Ovary (tissue), 9 donors: ENCODE data around the gene SCD. TPM values are rescaled to one million over a fixed set of nuclear protein-coding genes. Genes with fewer than 3 reads are reported as not detected.

ENCODE experiments used
- DNase-seq, 5 donors: peaks; one replicate each; pipeline ENCODE4 v3.0.0-alpha.2; 2019 to 2020
- H3K27ac ChIP-seq, 2 donors: fragments of 200-600 bp; one replicate each; pipeline versions ENCODE4 v1.5.1 to v1.8.0; 2019 to 2022
- H3K27me3 ChIP-seq: fragments of 200-600 bp; one replicate; pipeline ENCODE4 v1.8.0; 2022
- H3K36me3 ChIP-seq: fragments of 200-600 bp; sonication (generic); one replicate; pipeline ENCODE4 v1.5.1; 2019
- H3K4me1 ChIP-seq: one replicate; pipeline ENCODE4 v1.8.1; 2013; ENCODE audit warnings: mild to moderate bottlenecking, moderate library complexity; ENCODE audit not compliant: insufficient read depth
- H3K4me3 ChIP-seq: fragments of 200-600 bp; sonication (generic); one replicate; pipeline ENCODE4 v1.5.1; 2017
- H3K9me3 ChIP-seq, 2 donors: fragments of 200-600 bp in 1 of 2; sonication (generic) in 1 of 2; one replicate each; pipeline versions ENCODE4 v1.5.1 to v1.8.1; 2013 to 2019; ENCODE audit warnings: mild to moderate bottlenecking in 1 of 2, moderate library complexity in 1 of 2
- EP300 ChIP-seq: sonication (generic); formaldehyde crosslinking; IDR thresholded peaks from one replicate; pipeline ENCODE4 v1.6.1; 2017; ENCODE audit warnings: antibody characterized with exemption
- POLR2A ChIP-seq: fragments of 450-650 bp; IDR thresholded peaks from one replicate; pipeline ENCODE4 v1.6.1; 2017; ENCODE audit warnings: antibody characterized with exemption, mild to moderate bottlenecking, moderate library complexity
- WGBS, 3 donors: extraction: QIAGEN DNeasy Blood & Tissue Kit in 1 of 3; methylation state at CpG; one replicate each; pipeline versions ENCODE4 v1.1.5 to v1.1.7; 2013 to 2017; 5-methylcytosine and 5-hydroxymethylcytosine counted together
- intact Hi-C, 4 donors: fragments of 100-400 bp; cut with DNase I; formaldehyde crosslinking; loops; one replicate each; pipeline versions ENCODE4 v1.11.0 to v1.15.1; 2022 to 2023
- polyA plus RNA-seq, 2 donors: library from polyadenylated mRNA; stranded (reverse); fragments of 200-250 nt in 1 of 2; fragments of 350-450 nt in 1 of 2; fragmentation: Illumina TruSeq in 1 of 2; extraction: RNeasy Lipid Tissue Mini Kit (QIAGEN cat#74804) in 1 of 2; gene quantifications; one replicate each; pipeline ENCODE4 v1.2.3, GENCODE V29; 2013 to 2014
- total RNA-seq, 7 donors: library from RNA; depleted of rRNA in 2 of 7; stranded (reverse); fragments of >200 nt in 2 of 7; fragmentation: NEBNext Ultra II Directional in 3 of 7; extraction: Animal tissue kit (Norgen Biotek cat#: 25700) in 3 of 7; gene quantifications; one replicate each; pipeline versions ENCODE4 v1.1.0 to v1.2.4, GENCODE V29; 2016 to 2023
- TF ChIP-seq, protein P1 (sequence below), 3 donors: fragments of 450-650 bp in 2 of 3; fragments of 200-600 bp in 1 of 3; IDR thresholded peaks; one replicate each; pipeline versions ENCODE4 v1.5.1 to v1.8.0; 2016 to 2022; ENCODE audit warnings: antibody characterized with exemption in 3 of 3, mild to moderate bottlenecking in 1 of 3
- donor health status: DM: no; HTN: no; CAD: no; lungs with moderate emphysema.
- donor health status: DM: no; HTN: no; CAD: no.
- donor health status: Bipolar disorder and iron deficiency.
- donor health status: DM: yes; HTN: yes; CAD: no.
- donor health status: DM: no; HTN: no; CAD: no.
- donor health status: DM: yes; HTN: yes; CAD: no.

SCD gene
- total and polyA plus RNA-seq, 9 donors: 21.1 to 302 (median 72.7) TPM

GRCh38 chr10:100377830-100378229 is 30.8 kb downstream of the SCD start:
- TF ChIP-seq EP300: no peak
- TF ChIP-seq, protein P1, sequence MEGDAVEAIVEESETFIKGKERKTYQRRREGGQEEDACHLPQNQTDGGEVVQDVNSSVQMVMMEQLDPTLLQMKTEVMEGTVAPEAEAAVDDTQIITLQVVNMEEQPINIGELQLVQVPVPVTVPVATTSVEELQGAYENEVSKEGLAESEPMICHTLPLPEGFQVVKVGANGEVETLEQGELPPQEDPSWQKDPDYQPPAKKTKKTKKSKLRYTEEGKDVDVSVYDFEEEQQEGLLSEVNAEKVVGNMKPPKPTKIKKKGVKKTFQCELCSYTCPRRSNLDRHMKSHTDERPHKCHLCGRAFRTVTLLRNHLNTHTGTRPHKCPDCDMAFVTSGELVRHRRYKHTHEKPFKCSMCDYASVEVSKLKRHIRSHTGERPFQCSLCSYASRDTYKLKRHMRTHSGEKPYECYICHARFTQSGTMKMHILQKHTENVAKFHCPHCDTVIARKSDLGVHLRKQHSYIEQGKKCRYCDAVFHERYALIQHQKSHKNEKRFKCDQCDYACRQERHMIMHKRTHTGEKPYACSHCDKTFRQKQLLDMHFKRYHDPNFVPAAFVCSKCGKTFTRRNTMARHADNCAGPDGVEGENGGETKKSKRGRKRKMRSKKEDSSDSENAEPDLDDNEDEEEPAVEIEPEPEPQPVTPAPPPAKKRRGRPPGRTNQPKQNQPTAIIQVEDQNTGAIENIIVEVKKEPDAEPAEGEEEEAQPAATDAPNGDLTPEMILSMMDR (IDR thresholded peaks at IDR 0.05): no peak
- TF ChIP-seq POLR2A: no peak
- Histone ChIP-seq H3K4me3 (no peak overlapping the region), H3K36me3 (no peaks in the 10 kb centered on the region), H3K9me3 (no peaks in the 10 kb centered on the region), H3K4me1 (peaks cover 9% of the 10 kb centered on the region), H3K27me3 (no peaks in the 10 kb centered on the region), H3K27ac (no peak overlapping the region)
- 90 to 91% (median 91%) methylated on average over 5 of the region's 5 CpGs for WGBS, 3 donors
- intact Hi-C loops: no loop called here
- no peak for DNase-seq

- Histone ChIP-seq H3K9me3 (no peaks in the 10 kb centered on the region), H3K27ac (no peak overlapping the region), H3K27me3 (no peaks in the 10 kb centered on the region), H3K4me3 (no peak overlapping the region), H3K4me1 (peaks cover 1% of the 10 kb centered on the region), H3K36me3 (no peaks in the 10 kb centered on the region)
- DNase-seq: no peak
- intact Hi-C loops: no loop called here
- 98 to 99% (median 99%) methylated on average over 3 of the region's 3 CpGs for WGBS, 3 donors
- TF ChIP-seq, protein P1 (IDR thresholded peaks at IDR 0.05): no peak
- TF ChIP-seq EP300 (no peak), POLR2A (no peak)
These were observed 33.4 kb downstream of the SCD start for GRCh38 chr10:100380400-100380799.

GRCh38 chr10:100382553-100382952 is 35.5 kb downstream of the SCD start:
- TF ChIP-seq, protein P1 (IDR thresholded peaks at IDR 0.05): no peak
- TF ChIP-seq EP300 (no peak), POLR2A (no peak)
- H3K27ac ChIP-seq: no peak overlapping the region
- no peak for DNase-seq
- intact Hi-C loops: no loop called here
- no peaks in the 10 kb centered on the region for H3K9me3 ChIP-seq
- peaks cover 1% of the 10 kb centered on the region for H3K4me1 ChIP-seq
- no peak overlapping the region for H3K4me3 ChIP-seq
- H3K36me3 ChIP-seq: no peaks in the 10 kb centered on the region
- no peaks in the 10 kb centered on the region for H3K27me3 ChIP-seq
- 93 to 95% (median 94%) methylated on average over 13 of the region's 13 CpGs for WGBS, 3 donors

DNA sequence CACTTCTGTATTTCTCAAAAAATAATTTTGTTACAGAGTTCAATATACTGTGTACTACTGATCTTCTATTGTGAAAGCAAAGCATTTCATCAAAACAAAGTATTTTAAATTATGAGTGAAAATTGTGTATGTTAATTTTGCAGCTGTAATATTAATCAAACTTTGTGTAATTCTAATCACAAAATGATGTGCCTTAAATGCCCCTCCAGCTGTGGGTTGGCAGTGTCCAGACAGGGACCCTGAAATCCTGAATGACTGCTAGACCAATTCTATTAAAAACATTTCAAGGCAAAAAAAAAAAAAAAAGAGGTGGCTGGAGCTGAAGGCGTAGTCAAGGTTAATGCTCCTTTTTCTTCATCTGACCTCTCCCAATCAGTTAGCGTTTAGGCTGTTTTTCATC is 36.2 kb downstream of the SCD start:
- intact Hi-C loops: no loop called here
- Histone ChIP-seq H3K4me3 (no peak overlapping the region), H3K27me3 (no peaks in the 10 kb centered on the region), H3K27ac (no peak overlapping the region), H3K4me1 (peaks cover 1% of the 10 kb centered on the region), H3K9me3 (peaks cover 0 to 6% of the 10 kb centered on the region in 2 donors), H3K36me3 (no peaks in the 10 kb centered on the region)
- TF ChIP-seq, protein P1 (IDR thresholded peaks at IDR 0.05): no peak
- TF ChIP-seq EP300 (no peak), POLR2A (no peak)
- DNase-seq: no peak
- WGBS, 3 donors: 85 to 88% (median 86%) methylated on average over 2 of the region's 2 CpGs
